Thyroid gland (tissue), 4 donors: Measurements from ENCODE around the gene UBE2Q2.

ENCODE experiments used
- CTCF ChIP-seq, 6 experiments: fragments of 200-600 bp in 3 of 6; fragments of 450-650 bp in 3 of 6; sonication (generic) in 3 of 6; IDR thresholded peaks; one replicate each; pipeline ENCODE4 v1.5.1; 2016 to 2019; ENCODE audit warnings: antibody characterized with exemption in 6 of 6, mild to moderate bottlenecking in 2 of 6, inconsistent platforms in 1 of 6, moderate library complexity in 1 of 6
- POLR2A ChIP-seq, 2 donors: fragments of 450-650 bp; IDR thresholded peaks; one replicate each; pipeline ENCODE4 v1.6.1; 2017; ENCODE audit warnings: antibody characterized with exemption in 2 of 2, mild to moderate bottlenecking in 2 of 2, moderate library complexity in 1 of 2

- no peak for TF ChIP-seq CTCF (IDR thresholded peaks at IDR 0.05)
- TF ChIP-seq POLR2A (IDR thresholded peaks at IDR 0.05) = no peak
Observed at GRCh38 chr15:75857886-75858285, 14.6 kb downstream of the UBE2Q2 start.
